AG09319 (cell line): ENCODE results near the gene ZNF3.

Experiments
- DNase-seq: peaks from one replicate; pipeline ENCODE4 v3.0.0-alpha.2; 2010; ENCODE audit warnings: low read depth; ENCODE audit errors: extremely low read depth
- TF ChIP-seq, protein P1 (sequence below): IDR thresholded peaks from 2 replicates; pipeline ENCODE4 v1.5.1; 2011; ENCODE audit warnings: low read depth, mild to moderate bottlenecking, inconsistent platforms, low read length, moderate library complexity

The ZNF3 gene

DNA sequence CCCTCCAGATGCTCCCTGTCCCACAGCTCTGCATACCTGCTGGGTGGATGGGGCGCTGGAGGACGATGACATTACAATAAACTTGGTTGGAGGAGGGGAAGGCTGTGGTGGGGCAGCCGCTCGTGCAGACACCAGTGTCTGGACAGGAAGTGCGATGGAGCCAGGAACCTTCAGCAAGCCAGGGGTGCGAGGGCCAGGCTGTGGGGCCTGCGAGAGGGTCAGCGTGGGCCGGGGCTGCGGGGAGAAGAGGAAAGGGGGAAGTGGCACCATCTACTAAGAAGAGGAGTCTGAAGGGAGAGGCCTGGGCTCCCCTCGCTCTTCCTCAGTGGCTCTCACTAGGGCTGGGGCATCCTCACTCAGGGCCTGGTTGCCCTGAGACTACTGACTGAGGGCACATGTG, 26.4 kb upstream of the ZNF3 start:
- DNase-seq, result no peak
- TF ChIP-seq, protein P1, sequence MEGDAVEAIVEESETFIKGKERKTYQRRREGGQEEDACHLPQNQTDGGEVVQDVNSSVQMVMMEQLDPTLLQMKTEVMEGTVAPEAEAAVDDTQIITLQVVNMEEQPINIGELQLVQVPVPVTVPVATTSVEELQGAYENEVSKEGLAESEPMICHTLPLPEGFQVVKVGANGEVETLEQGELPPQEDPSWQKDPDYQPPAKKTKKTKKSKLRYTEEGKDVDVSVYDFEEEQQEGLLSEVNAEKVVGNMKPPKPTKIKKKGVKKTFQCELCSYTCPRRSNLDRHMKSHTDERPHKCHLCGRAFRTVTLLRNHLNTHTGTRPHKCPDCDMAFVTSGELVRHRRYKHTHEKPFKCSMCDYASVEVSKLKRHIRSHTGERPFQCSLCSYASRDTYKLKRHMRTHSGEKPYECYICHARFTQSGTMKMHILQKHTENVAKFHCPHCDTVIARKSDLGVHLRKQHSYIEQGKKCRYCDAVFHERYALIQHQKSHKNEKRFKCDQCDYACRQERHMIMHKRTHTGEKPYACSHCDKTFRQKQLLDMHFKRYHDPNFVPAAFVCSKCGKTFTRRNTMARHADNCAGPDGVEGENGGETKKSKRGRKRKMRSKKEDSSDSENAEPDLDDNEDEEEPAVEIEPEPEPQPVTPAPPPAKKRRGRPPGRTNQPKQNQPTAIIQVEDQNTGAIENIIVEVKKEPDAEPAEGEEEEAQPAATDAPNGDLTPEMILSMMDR, result no peak

DNA sequence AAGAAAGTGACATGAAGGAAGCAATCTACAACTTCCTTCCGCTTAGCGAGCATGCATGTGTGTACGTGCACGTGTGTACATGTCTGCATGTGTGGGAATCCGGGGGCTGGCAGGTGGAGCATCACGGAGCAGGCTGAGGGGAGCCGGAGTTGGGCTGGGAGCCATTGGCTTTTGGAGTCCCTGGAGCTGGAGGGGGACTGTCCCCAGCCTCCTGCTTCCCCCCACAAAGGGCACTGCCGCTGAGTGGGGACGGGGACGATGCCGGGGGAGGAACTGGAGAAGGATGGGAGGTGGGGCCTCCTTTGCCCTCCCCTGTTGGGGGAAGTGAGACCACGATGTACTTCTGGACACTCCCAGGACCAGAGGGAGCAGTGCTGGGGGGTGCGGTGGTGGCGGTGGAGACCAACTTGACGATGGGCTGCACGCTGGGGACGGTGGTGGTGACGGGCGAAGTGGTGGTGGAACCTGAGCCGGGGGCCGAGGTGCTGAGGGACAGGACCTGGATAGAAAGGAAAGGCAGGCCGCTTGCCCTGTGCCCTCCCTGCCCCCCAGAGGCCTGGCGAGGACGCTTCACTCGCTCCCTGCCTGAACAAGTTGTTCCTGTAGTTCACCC, 25.7 kb upstream of the ZNF3 start:
- DNase-seq, result no peak
- TF ChIP-seq, protein P1, result no peak

DNA sequence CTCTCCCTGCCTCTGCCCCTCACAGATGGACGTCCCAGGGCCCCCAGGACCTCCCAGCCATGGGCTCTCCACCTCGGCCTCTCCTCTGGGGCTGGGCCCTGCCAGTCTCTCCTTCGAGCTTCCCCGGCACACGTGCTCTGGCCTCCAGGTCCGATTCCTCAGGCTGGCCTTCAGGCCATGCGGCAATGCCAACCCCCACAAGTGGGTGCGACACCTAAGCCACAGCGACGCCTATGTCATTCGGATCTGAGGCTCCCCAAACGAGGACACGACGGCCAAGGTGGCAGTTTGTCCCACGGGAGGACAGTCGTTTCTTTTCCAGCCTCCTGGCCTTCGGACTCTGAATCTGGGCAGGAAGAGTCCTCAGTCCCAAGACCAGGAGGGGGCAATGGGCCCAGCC, 25.1 kb upstream of the ZNF3 start:
- TF ChIP-seq, protein P1, result no peak
- DNase-seq, result no peak

DNA sequence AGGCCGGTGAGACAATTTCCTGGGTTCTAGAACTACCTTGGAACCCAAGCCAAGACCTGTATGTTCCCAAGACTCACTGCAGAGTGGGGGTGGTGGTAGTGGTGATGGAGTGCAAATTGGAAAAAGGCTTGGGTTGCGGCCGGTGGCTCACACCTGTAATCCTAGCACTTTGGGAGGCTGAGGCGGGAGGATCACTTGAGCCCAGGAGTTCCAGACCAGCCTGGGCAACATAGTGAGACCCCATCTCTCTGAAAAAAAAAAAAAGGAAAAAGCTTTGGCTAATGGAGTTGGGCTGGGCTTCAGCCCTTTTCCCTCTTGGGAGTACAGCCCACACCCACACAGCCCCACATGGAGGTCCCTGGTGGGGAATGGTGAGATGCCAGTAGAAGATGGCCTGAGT, 24.0 kb upstream of the ZNF3 start:
- no peak for DNase-seq
- TF ChIP-seq, protein P1, result no peak

DNA sequence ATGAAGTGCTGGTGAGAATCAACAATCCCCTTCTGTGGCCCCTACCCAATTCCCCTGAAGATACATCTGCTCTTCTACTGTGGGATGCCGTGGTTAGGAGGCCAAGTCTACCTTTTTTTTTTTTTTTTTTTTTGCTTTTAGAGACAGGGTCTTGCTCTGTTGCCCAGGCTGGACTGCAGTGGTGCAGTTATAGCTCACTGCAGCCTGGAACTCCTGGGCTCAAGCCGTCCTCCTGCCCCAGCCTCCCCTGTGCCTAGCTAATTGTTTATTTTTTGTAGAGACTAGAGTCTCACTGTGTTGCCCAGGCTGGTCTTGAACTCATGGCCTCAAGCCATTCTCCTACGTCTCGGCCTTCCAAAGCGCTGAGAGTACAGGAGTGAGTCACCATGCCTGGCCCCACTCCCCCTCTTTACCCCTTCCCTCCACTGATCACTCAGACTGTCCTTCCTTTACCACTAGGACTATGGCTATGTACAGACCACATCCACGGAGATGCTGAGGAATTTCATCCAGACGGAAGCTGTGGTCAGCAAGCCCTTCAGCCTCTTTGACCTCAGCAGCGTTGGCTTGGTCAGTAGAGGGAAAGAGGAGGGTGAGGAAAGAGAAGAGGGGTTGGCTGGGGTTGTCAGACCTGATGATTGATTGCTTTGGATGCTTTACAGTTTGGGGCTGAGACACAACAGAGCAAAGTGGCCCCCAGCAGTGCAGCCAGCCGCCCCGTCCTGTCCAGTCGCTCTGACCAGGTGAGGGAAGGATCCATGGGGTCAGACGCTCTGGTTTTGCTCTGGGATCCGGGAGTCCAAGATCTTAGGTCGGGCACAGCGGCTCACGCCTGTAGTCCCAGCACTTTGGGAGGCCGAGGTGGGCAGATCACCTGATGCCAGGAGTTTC, 21.7 kb upstream of the ZNF3 start:
- TF ChIP-seq, protein P1, result no peak
- DNase-seq, result no peak

DNA sequence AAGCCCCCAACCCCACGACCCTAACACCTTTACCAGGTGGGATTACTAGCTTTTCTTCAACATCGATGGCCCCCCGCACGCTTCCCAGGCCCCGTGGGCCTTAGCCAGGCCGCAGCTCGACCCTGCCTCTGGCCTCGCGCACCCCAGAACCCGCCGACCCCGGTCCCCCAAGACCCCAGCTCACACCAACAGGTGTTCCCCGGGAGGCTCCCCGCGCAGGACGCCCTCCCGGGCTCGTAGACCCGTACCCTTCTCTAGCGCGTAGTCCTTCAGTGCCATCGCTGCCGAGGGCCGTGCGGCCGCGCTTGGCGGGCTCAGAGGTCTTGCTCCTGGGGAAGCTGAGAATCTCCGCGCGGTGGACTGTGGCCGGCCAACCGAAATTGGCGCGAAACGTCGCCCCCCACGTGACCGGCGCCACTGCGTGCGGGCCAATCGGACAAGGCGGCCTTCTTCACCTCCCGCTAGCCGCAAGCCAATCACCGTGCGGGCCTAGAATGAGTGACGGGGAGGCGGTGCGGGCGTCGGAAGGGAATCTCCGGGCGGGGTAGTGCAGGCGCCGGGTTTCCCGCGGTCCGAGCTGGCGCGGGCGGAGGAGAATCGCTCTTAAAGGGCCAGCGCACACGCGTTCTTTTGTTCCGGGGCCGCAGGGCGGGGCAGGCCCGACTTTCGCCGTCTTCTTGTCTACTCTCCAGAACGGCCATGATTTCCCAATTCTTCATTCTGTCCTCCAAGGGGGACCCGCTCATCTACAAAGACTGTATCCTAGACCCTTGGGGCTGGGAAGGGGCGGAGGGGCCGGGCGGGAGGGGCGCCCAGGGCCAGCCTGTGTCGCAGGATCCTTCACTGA, 19.7 kb upstream of the ZNF3 start, which contains the start of the genes AP4M1 and MCM7:
TSS of gene AP4M1 (plus strand) at position 628 of the 847 bp plus-strand sequence. CDS start at position 700, 72 bp downstream.
TSS of gene MCM7 (minus strand) at position 382 of the 847 bp plus-strand sequence. CDS start at position 279, 103 bp downstream.
- TF ChIP-seq, protein P1, result no peak
- peak; percentile 98 for DNase-seq
